NCI-H128 (cell line): ENCODE measurements around the gene FLOT1.

Experiments used
- DNase-seq: peaks from one replicate; lab custom pipeline; 2025; ENCODE audit not compliant: unreplicated experiment; lab: John Stamatoyannopoulos, UW

The FLOT1 gene

DNA sequence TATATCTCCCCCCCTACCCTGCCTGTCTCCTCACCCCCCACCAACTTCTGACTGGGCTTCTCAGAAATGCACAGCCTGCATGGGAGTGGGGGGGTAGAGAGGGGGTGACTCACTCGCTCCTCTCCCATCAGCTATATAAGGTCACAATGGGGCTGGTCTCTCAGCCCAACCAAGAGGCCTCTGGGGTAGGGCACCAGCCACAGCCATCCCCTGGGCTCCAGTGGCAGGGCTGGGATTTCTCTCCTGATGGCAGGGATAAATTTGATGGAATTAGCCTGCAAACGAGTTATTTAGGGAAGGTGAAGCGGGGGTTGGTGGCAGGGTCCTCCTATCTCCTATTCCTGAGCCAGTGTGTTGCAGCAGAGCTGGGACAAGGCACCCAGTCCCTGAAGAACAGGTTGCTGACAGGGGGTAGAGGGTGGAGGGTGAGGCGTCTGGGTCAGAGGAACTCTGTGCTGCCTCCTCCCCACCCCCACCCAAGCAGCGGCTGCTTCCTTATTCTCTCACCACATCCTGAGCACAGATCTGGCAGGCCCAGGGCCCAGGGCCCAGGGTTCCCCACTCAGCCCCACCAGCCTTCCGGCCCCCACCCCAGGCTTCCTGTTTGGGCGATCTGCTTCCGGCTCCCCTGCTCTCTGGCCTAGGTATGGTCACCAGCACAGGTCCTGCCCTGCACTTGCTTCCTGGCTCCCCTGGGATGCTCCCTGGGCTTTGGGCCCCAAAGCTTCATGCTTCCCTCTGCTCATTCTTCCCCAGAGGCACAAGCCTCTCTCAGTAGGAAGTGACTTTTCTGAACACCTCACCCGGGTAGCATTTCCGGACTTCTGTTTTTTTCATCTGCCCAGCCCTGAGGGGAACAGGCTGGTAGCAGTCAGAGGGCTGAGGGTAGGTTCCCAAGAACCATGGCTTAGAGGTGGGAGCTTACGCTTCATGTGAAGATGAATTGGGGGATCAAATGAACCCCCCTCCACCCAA is 60.1 kb downstream of the FLOT1 start:
- no peak for DNase-seq

DNA sequence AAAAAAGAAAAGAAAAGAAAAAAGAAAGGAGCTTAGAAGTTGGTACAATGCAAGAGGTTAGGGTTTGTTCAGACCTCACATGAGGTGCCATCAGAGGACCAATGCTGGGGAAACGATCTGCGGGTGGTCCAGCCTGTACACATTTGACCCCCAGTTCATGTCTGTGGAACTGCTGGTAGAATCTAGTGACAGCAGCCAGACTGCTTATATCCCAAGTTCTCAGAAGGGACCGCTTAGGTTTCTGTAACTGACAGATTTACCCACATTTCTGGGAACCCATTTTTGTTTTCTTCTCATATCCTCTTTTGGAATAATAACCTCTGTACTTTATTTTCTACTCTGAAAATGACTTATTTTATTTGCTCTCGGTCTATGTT is 60.7 kb downstream of the FLOT1 start:
- DNase-seq: no peak

GRCh38 chr6:30679765-30680535 is 62.5 kb downstream of the FLOT1 start:
- DNase-seq: no peak

DNA sequence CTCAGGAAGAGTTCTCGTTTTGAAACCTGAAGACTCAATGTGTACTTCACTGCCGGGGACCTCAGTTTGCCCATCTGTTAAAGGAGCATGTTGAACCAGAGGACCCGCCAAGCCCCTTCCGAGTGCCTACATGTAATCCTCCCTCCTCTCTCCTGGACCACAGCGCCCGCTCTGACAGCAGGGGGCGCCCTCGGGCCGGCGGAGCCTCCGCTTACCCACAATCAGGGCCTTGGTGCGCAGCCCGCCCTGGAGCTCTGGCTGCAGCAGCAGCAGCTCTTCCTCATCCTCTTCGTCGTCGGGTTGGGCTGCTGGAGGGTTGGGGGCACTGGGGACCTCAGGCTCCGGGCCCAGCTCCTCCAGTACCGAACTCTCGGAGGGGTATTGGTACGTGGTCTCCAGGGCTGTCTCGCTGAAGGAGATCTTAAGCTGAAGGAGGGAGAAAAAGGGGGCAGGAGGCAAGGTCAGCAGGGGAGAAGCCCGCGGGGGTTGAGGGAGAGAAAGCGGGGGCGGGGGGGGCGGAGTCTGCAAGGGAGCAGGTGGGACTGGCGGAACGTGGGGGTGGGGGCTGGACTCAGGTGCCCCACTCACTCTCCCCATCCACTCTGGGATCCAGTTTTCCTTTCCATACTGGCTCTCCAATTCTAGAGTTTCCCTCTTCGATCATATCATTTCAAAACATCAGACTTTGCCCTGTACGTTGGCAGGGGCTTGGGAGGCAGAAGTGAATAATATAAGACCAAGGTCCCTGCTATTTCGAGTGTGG is 63.3 kb downstream of the FLOT1 start:
- peak; percentile 39 for DNase-seq
